Right lobe of liver (tissue), 4 donors: ENCODE data around the gene MYO16.

Experiments used
- CTCF ChIP-seq, 4 donors: fragments of 200-600 bp in 3 of 4; fragments of 450-650 bp in 1 of 4; IDR thresholded peaks; one replicate each; pipeline versions ENCODE4 v1.5.1 to v1.8.0; 2016 to 2022; ENCODE audit warnings: antibody characterized with exemption in 4 of 4, mild to moderate bottlenecking in 2 of 4
- POLR2A ChIP-seq: fragments of 450-650 bp; IDR thresholded peaks from one replicate; pipeline ENCODE4 v1.6.1; 2017; ENCODE audit warnings: antibody characterized with exemption, mild to moderate bottlenecking
- donor health status: DM: no; HTN: no; CAD: no.
- donor health status: DM: no; HTN: no; CAD: no.
- donor health status: DM: no; HTN: yes; CAD: no.

- TF ChIP-seq CTCF (IDR thresholded peaks at IDR 0.05) (no peak), POLR2A (no peak)
Measured at GRCh38 chr13:108705031-108705430, 75.6 kb downstream of the MYO16 start.
